Measurements from ENCODE around the gene FAM181B.

- TF ChIP-seq EZH2 (IDR thresholded peaks at IDR 0.05; ENCODE audit: borderline replicate concordance) (no peak), EZH2phosphoT487 (IDR thresholded peaks at IDR 0.05; ENCODE audit: low read depth, severe bottlenecking, unreplicated experiment) (no peak)
These were observed 3.4 kb downstream of the FAM181B start for GRCh38 chr11:82730286-82730685.

All from hepatocyte (in vitro differentiated cells).